Measurements from ENCODE around the gene POU6F1.
A peak's percentile ranks its signal among the peaks of the same experiment; 100 is the strongest.

DNA sequence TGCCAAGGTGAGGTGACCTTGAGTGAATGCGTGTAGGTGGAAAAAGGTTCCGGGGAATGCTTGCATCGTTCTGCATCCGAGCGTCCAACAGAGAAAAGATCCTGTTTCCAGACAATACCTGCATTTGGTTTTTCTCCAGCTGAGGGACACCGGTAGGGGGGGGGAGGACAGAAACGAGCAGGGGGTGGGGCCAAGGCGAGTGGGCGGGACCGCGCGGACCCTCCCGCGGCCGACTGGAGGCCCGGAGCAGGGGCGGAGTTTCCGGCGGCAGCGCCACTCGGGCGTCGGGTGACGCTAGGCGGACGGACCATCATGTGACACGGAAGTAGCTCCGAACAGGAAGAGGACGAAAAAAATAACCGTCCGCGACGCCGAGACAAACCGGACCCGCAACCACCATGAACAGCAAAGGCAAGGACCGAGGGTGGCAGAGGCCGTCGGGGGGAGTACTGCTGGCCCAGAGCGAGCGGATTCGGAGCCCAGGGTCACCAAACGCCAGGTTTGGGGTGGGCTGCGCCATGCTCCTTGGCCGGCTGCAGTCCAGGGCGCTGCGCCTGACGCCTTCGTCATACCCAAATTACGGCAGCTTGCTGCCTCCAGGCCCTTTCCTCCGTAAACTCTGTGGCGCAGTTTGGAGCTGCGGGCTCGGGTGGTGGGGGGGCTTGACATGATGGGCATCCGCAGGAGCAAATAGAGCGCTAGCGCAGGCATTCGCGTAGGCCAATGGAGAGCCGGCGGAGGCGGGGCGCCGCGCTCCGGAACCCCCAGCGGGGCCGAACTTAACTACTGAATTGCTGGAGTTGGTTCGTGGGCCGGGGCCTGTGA lies 20.9 kb upstream of the POU6F1 start, which contains the start of gene DAZAP2:
- TF ChIP-seq CTCF (IDR thresholded peaks at IDR 0.05) = no peak
- peak; percentile 73 to 100 for TF ChIP-seq POLR2AphosphoS5 (IDR thresholded peaks at IDR 0.05; ENCODE audit: insufficient read depth in 1 of 2, low read depth in 1 of 2)
- TF ChIP-seq POLR2A (IDR thresholded peaks at IDR 0.05) = peak; percentile 34 to 91
